Naive thymus-derived CD4-positive, alpha-beta T cell (primary cell): ENCODE measurements around the gene C11orf91. TPM values are rescaled to one million over a fixed set of nuclear protein-coding genes. Genes with fewer than 3 reads are reported as not detected.
"Not testable (repeated sequence)": the region's sequence is repeated elsewhere in the genome, so short reads cannot be mapped to it uniquely, and the experiment has no call there.

Experiments used
- ATAC-seq: fragments of 150-1000 bp; cut with Tn5 transposase; 2 replicates; pipeline ENCODE4 v1.10.0; 2021; ENCODE audit warnings: mild to moderate bottlenecking, moderate library complexity
- CTCF ChIA-PET: fragments of 350-600 bp; sonication (Branson Sonifier 250); formaldehyde crosslinking; loops from one replicate; lab custom pipeline; 2021; ENCODE audit warnings: antibody characterized with exemption; lab: Charles Lee
- POLR2A ChIA-PET: fragments of 350-600 bp; sonication (Branson Sonifier 250); formaldehyde crosslinking; loops from one replicate; lab custom pipeline; 2021; ENCODE audit warnings: antibody characterized with exemption, inconsistent platforms; lab: Charles Lee
- DNase-seq, 9 donors: peaks; one replicate each; pipeline versions ENCODE4 v3.0.0 to v3.0.0-alpha.2; 2020 to 2022; ENCODE audit warnings: mixed read lengths in 1 of 9
- H3K27ac ChIP-seq: one replicate; pipeline ENCODE4 v1.7.0; 2013; ENCODE audit warnings: mild to moderate bottlenecking, low read depth, low read length, moderate library complexity
- H3K27me3 ChIP-seq, 2 donors: one replicate each; pipeline ENCODE4 v1.7.0; 2013; ENCODE audit warnings: low read length in 2 of 2, mild to moderate bottlenecking in 2 of 2, moderate library complexity in 2 of 2; ENCODE audit not compliant: control insufficient read depth in 2 of 2, insufficient read depth in 2 of 2
- H3K36me3 ChIP-seq, 3 experiments: 1 replicate in 2 of 3; 2 replicates in 1 of 3; pipeline ENCODE4 v1.7.0; 2013; ENCODE audit warnings: low read length in 3 of 3, mild to moderate bottlenecking in 3 of 3, moderate library complexity in 1 of 3; ENCODE audit not compliant: insufficient read depth in 3 of 3, control insufficient read depth in 2 of 3
- H3K4me1 ChIP-seq, 2 donors: one replicate each; pipeline ENCODE4 v1.7.0; 2013; ENCODE audit warnings: low read length in 2 of 2, mild to moderate bottlenecking in 2 of 2, moderate library complexity in 1 of 2; ENCODE audit not compliant: control insufficient read depth in 2 of 2, insufficient read depth in 2 of 2
- H3K4me3 ChIP-seq: 2 replicates; pipeline ENCODE4 v1.7.0; 2013; ENCODE audit warnings: mild to moderate bottlenecking, low read length
- H3K9me3 ChIP-seq, 3 experiments: 1 replicate in 2 of 3; 2 replicates in 1 of 3; pipeline ENCODE4 v1.7.0; 2013; ENCODE audit warnings: low read length in 3 of 3; ENCODE audit not compliant: control insufficient read depth in 2 of 3
- H3K27ac Mint-ChIP-seq, 9 donors: one replicate each; pipeline ENCODE4 v1.8.0; 2020 to 2022; ENCODE audit warnings: mixed read lengths in 9 of 9, mild to moderate bottlenecking in 8 of 9, moderate library complexity in 5 of 9, inconsistent platforms in 2 of 9
- H3K27me3 Mint-ChIP-seq, 5 donors: one replicate each; pipeline ENCODE4 v1.8.0; 2021 to 2022; ENCODE audit warnings: mixed read lengths in 5 of 5, mild to moderate bottlenecking in 1 of 5
- H3K36me3 Mint-ChIP-seq, 5 donors: one replicate each; pipeline ENCODE4 v1.8.0; 2020 to 2022; ENCODE audit warnings: mixed read lengths in 5 of 5, mild to moderate bottlenecking in 3 of 5, inconsistent platforms in 1 of 5
- H3K4me1 Mint-ChIP-seq, 7 donors: one replicate each; pipeline ENCODE4 v1.8.0; 2020 to 2022; ENCODE audit warnings: mixed read lengths in 7 of 7, mild to moderate bottlenecking in 3 of 7, inconsistent platforms in 1 of 7
- H3K4me3 Mint-ChIP-seq, 10 donors: one replicate each; pipeline ENCODE4 v1.8.0; 2020 to 2022; ENCODE audit warnings: mild to moderate bottlenecking in 10 of 10, mixed read lengths in 10 of 10, moderate library complexity in 6 of 10, inconsistent platforms in 2 of 10
- H3K9me3 Mint-ChIP-seq, 11 donors: one replicate each; pipeline ENCODE4 v1.8.0; 2020 to 2022; ENCODE audit warnings: mixed read lengths in 11 of 11, mild to moderate bottlenecking in 4 of 11, inconsistent platforms in 1 of 11, moderate library complexity in 1 of 11
- intact Hi-C, 2 donors: fragments of 100-400 bp; cut with micrococcal nuclease; formaldehyde crosslinking; loops; one replicate each; pipeline ENCODE4 v1.15.1; 2023
- polyA plus RNA-seq, 2 donors: library from polyadenylated mRNA; unstranded; fragments of 300-500 nt; fragmentation: Illumina TruSeq; gene quantifications; one replicate each; pipeline ENCODE4 v1.2.3, GENCODE V29; 2021
- total RNA-seq, 6 experiments: library from RNA in 5 of 6; stranded (reverse) in 5 of 6; gene quantifications; 1 replicate in 5 of 6; 2 replicates in 1 of 6; pipeline ENCODE4 v1.2.3 and lab custom pipeline; 2021 to 2026

The C11orf91 gene
- total and polyA plus RNA-seq, 7 experiments from 2014 or later, result not detected

DNA sequence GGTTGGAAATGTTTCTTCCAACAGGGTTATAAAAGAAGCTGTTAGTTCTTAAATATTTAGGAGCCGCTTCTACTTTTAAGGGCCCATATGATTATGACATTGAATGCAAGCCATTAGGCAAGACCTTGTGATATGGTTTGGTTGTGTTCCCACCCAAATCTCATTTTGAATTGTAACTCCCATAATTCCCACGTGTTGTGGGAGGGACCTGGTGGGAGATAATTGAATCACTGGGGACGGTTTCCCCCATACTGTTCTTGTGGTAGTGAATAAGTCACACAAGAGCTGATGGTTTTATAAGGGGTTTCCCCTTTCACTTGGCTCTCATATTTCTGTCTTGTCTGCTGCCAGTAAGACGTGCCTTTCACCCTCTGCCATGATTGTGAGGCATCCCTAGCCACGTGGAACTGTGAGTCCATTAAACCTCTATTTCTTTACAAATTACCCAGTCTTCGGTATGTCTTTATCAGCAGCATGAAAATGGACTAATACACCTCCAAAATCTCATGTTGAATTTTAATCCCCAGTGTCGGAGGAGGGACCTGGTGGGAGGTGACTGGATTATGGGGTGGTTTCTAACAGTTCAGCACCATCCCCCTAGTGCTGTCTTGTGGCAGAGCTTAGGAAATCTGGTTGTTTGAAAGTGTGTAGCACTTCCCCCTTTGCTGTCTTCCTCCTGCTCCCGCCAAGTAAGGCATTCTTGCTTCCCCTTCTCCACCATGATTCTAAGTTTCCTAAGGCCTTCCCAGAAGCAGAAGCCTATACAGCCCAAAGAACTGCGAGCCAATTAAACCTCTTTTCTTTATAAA is 31.3 kb upstream of the C11orf91 start:
- no peak for ATAC-seq
- Mint-ChIP-seq H3K4me3 (peak overlapping the region in 1 of 10 donors; percentile 23), H3K27ac (peak overlapping the region in 1 of 9 donors; percentile 20), H3K4me1 (peaks cover 29 to 60% (median 41%) of the 10 kb centered on the region in 7 donors), H3K9me3 (no peaks in the 10 kb centered on the region), H3K36me3 (peaks cover 0 to 34% (median 0%) of the 10 kb centered on the region in 5 donors), H3K27me3 (peaks cover 0 to 2% (median 0%) of the 10 kb centered on the region in 5 donors)
- POLR2A ChIA-PET, result no interaction called here
- intact Hi-C loops, result loop anchor here in 1 of 2 donors (10.0 kb wide), 1 partner anchor 623 kb away; the partner anchor contains the start of gene ABTB2
- Histone ChIP-seq H3K4me1 (peaks cover 9 to 17% of the 10 kb centered on the region in 2 donors), H3K27me3 (no peaks in the 10 kb centered on the region), H3K27ac (no peak overlapping the region), H3K36me3 (peaks cover 0 to 7% (median 0%) of the 10 kb centered on the region in 3 experiments), H3K4me3 (no peak overlapping the region), H3K9me3 (no peaks in the 10 kb centered on the region)
- peak in 1 of 9 donors; percentile 30 for DNase-seq
- CTCF ChIA-PET, result no interaction called here

DNA sequence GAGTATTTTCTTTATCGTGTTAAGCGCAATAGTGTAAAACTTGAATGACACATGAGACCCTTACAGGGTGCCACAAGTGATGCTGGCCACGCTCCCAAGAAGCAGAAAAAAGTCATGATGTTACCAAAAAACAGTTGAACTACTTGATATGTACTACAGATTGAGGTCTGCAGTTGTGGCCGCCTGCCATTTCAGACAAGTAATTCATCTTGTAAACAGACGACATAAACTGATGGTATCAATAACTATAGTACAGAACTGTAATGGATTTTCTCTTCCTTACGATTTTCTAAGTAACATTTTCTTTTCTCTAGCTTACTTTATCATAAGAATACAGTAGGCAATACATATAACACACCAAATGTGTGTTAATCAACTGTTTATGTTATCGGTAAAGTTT is 30.1 kb upstream of the C11orf91 start:
- H3K4me1 Mint-ChIP-seq, result peaks cover 40 to 66% (median 47%) of the 10 kb centered on the region in 7 donors

DNA sequence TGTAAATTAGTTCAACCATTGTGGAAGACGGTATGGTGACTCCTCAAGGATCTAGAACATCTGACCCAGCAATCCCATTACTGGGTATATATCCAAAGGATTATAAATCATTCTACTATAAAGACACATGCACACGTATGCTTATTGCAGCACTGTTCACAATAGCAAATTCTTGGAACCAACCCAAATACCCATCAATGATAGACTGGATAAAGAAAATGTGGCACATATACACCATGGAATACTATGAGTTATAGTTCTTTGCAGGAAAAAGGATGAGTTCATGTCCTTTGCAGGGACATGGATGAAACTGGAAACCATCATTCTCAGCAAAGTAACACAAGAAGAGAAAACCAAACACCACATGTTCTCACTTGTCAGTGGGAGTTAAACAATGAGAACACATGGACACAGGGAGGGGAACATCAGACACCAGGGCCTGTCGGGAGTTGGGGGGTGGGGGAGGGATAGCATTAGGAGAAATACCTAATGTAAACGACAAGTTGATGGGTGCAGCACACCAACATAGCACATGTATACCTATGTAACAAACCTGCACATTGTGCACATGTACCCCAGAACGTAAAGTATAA is 28.5 kb upstream of the C11orf91 start:
- POLR2A ChIA-PET, H3K27me3 Mint-ChIP-seq, CTCF ChIA-PET, H3K4me3 Mint-ChIP-seq, H3K4me1 ChIP-seq, intact Hi-C loops, ATAC-seq, H3K9me3 ChIP-seq, H3K27me3 ChIP-seq, H3K4me3 ChIP-seq, DNase-seq, H3K9me3 Mint-ChIP-seq, H3K27ac ChIP-seq, H3K36me3 ChIP-seq: not testable (repeated sequence)
- H3K36me3 Mint-ChIP-seq, result peaks cover 0 to 32% (median 0%) of the 10 kb centered on the region in 5 donors
- peak overlapping the region in 1 of 9 donors; percentile 38 for H3K27ac Mint-ChIP-seq
- peaks cover 36 to 66% (median 51%) of the 10 kb centered on the region in 7 donors for H3K4me1 Mint-ChIP-seq

More for the DNA sequence above, 30.1 kb upstream of the C11orf91 start:
- ChIA-PET CTCF (no interaction called here), POLR2A (interaction anchor here (1.1 kb wide), 1 partner anchor 43 kb away, joined by 3 read pairs; no protein-coding TSS in a partner anchor)
- Histone ChIP-seq H3K27me3 (no peaks in the 10 kb centered on the region), H3K9me3 (no peaks in the 10 kb centered on the region), H3K4me1 (peaks cover 9 to 17% of the 10 kb centered on the region in 2 donors), H3K4me3 (no peak overlapping the region), H3K27ac (no peak overlapping the region), H3K36me3 (peaks cover 0 to 3% (median 0%) of the 10 kb centered on the region in 3 experiments)
- peaks cover 0 to 34% (median 0%) of the 10 kb centered on the region in 5 donors for H3K36me3 Mint-ChIP-seq
- no peak for ATAC-seq
- no peaks in the 10 kb centered on the region for H3K9me3 Mint-ChIP-seq
- no peak overlapping the region for H3K27ac Mint-ChIP-seq
- no peak for DNase-seq
- intact Hi-C loops, result loop anchor here in 1 of 2 donors (10.0 kb wide), 1 partner anchor 624 kb away; the partner anchor contains the start of gene ABTB2
- H3K4me3 Mint-ChIP-seq, result no peak overlapping the region
- no peaks in the 10 kb centered on the region for H3K27me3 Mint-ChIP-seq

- ATAC-seq, H3K27me3 ChIP-seq, H3K9me3 ChIP-seq, H3K4me3 ChIP-seq, H3K4me3 Mint-ChIP-seq, H3K4me1 ChIP-seq, H3K36me3 ChIP-seq, H3K27ac ChIP-seq, CTCF ChIA-PET, H3K27ac Mint-ChIP-seq, H3K27me3 Mint-ChIP-seq, H3K9me3 Mint-ChIP-seq, DNase-seq, intact Hi-C loops: not testable (repeated sequence)
- Mint-ChIP-seq H3K36me3 (peaks cover 0 to 27% (median 0%) of the 10 kb centered on the region in 5 donors), H3K4me1 (peaks cover 36 to 62% (median 45%) of the 10 kb centered on the region in 7 donors)
- POLR2A ChIA-PET, result interaction anchor here (0.9 kb wide), 1 partner anchor 9 kb away, joined by 3 read pairs; no protein-coding TSS in a partner anchor
Observed at GRCh38 chr11:33727539-33727938, 26.9 kb upstream of the C11orf91 start.

- no peaks in the 10 kb centered on the region for H3K27me3 Mint-ChIP-seq
- H3K4me3 Mint-ChIP-seq, result no peak overlapping the region
- peaks cover 29 to 61% (median 37%) of the 10 kb centered on the region in 7 donors for H3K4me1 Mint-ChIP-seq
- H3K36me3 Mint-ChIP-seq, result peaks cover 4 to 24% (median 10%) of the 10 kb centered on the region in 5 donors
- Histone ChIP-seq H3K27ac (no peak overlapping the region), H3K4me1 (no peaks in the 10 kb centered on the region), H3K4me3 (no peak overlapping the region), H3K27me3 (no peaks in the 10 kb centered on the region), H3K36me3 (peaks cover 0 to 26% (median 0%) of the 10 kb centered on the region in 3 experiments), H3K9me3 (no peaks in the 10 kb centered on the region)
- POLR2A ChIA-PET, result no interaction called here
- no peak overlapping the region for H3K27ac Mint-ChIP-seq
- intact Hi-C loops, result no loop called here
- ATAC-seq (no peak), DNase-seq (no peak)
- H3K9me3 Mint-ChIP-seq, result no peaks in the 10 kb centered on the region
- CTCF ChIA-PET, result no interaction called here
Observed at GRCh38 chr11:33725496-33725895, 24.9 kb upstream of the C11orf91 start.

GRCh38 chr11:33724644-33725035 is 24.0 kb upstream of the C11orf91 start:
- Histone ChIP-seq H3K36me3 (peaks cover 0 to 32% (median 0%) of the 10 kb centered on the region in 3 experiments), H3K27ac (no peak overlapping the region), H3K4me3 (no peak overlapping the region), H3K4me1 (no peaks in the 10 kb centered on the region), H3K9me3 (no peaks in the 10 kb centered on the region), H3K27me3 (no peaks in the 10 kb centered on the region)
- no peak for DNase-seq
- ChIA-PET CTCF (interaction anchor here (1.0 kb wide), 1 partner anchor 10 kb away, joined by 3 read pairs; no protein-coding TSS in a partner anchor), POLR2A (no interaction called here)
- intact Hi-C loops, result no loop called here
- Mint-ChIP-seq H3K27ac (peak overlapping the region in 3 of 9 donors; percentile 11 to 52 (median 25)), H3K9me3 (no peaks in the 10 kb centered on the region), H3K4me3 (peak overlapping the region in 1 of 10 donors; percentile 1), H3K36me3 (peaks cover 9 to 27% (median 13%) of the 10 kb centered on the region in 5 donors), H3K27me3 (no peaks in the 10 kb centered on the region), H3K4me1 (peaks cover 28 to 61% (median 37%) of the 10 kb centered on the region in 7 donors)
- ATAC-seq, result peak; percentile 45
